ENCODE data around the gene TSGA10IP.

DNA sequence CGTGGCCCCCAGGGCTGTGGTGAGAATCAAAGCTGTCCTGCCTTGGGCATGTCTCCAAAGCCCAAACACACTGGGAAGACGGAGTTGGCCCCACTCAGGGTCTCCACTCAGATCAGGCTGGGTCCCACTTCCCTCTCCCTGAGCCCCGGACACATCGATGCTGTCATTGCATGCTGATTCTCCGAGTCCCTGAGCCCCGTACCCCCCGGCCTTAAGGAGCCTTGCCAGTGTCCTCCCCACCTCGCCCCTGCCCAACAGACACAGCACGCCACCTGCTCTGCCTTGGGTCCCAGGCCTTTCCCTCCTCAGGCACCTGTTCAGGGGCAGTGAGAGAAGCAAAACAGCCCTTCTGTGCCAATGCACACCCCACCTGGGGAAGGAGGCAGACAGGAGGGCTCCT, 42.1 kb downstream of the TSGA10IP start:
- TF ChIP-seq POLR2AphosphoS5 (IDR thresholded peaks at IDR 0.05) (no peak), EP300 (IDR thresholded peaks at IDR 0.05) (no peak), POLR2A (IDR thresholded peaks at IDR 0.05) (no peak)
- TF ChIP-seq, protein P1, sequence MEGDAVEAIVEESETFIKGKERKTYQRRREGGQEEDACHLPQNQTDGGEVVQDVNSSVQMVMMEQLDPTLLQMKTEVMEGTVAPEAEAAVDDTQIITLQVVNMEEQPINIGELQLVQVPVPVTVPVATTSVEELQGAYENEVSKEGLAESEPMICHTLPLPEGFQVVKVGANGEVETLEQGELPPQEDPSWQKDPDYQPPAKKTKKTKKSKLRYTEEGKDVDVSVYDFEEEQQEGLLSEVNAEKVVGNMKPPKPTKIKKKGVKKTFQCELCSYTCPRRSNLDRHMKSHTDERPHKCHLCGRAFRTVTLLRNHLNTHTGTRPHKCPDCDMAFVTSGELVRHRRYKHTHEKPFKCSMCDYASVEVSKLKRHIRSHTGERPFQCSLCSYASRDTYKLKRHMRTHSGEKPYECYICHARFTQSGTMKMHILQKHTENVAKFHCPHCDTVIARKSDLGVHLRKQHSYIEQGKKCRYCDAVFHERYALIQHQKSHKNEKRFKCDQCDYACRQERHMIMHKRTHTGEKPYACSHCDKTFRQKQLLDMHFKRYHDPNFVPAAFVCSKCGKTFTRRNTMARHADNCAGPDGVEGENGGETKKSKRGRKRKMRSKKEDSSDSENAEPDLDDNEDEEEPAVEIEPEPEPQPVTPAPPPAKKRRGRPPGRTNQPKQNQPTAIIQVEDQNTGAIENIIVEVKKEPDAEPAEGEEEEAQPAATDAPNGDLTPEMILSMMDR (IDR thresholded peaks at IDR 0.05) = no peak

All from sigmoid colon (tissue), 4 donors.